Measurements from ENCODE around the gene SNF8.

The SNF8 gene

GRCh38 chr17:48944515-48945260 is at the start of gene SNF8:
Gene SNF8 (minus strand): TSS chr17:48944842. CDS start chr17:48944734, 108 bp downstream.
- Mint-ChIP-seq H3K27me3 (peaks cover 4% of the 10 kb centered on the region), H3K4me3 (peak within 1 kb of the TSS; percentile 99), H3K27ac (peak within 1 kb of the TSS; percentile 99), H3K4me1 (peaks cover 24% of the 10 kb centered on the region), H3K36me3 (peaks cover 9% of the 10 kb centered on the region), H3K9me3 (no peaks in the 10 kb centered on the region)
- DNase-seq, result peak; percentile 96
- CTCF ChIA-PET, result interaction anchor here (0.7 kb wide), 1 partner anchor 88 kb away, joined by 3 read pairs; no protein-coding TSS in a partner anchor

GRCh38 chr17:48993951-48994350 is 49.3 kb upstream of the SNF8 start:
- Mint-ChIP-seq H3K9me3 (no peaks in the 10 kb centered on the region), H3K36me3 (peaks cover 1% of the 10 kb centered on the region), H3K27ac (no peak overlapping the region), H3K4me1 (peaks cover 32% of the 10 kb centered on the region), H3K27me3 (peaks cover 79% of the 10 kb centered on the region), H3K4me3 (no peak overlapping the region)
- CTCF ChIA-PET, result no interaction called here
- DNase-seq, result no peak

GRCh38 chr17:48993305-48993704 is 48.7 kb upstream of the SNF8 start:
- CTCF ChIA-PET, result no interaction called here
- Mint-ChIP-seq H3K4me1 (peaks cover 27% of the 10 kb centered on the region), H3K36me3 (peaks cover 1% of the 10 kb centered on the region), H3K4me3 (no peak overlapping the region), H3K27ac (no peak overlapping the region), H3K27me3 (peaks cover 79% of the 10 kb centered on the region), H3K9me3 (no peaks in the 10 kb centered on the region)
- no peak for DNase-seq

GRCh38 chr17:48992444-48992843 is 47.8 kb upstream of the SNF8 start:
- Mint-ChIP-seq H3K4me3 (no peak overlapping the region), H3K27ac (no peak overlapping the region), H3K36me3 (peaks cover 1% of the 10 kb centered on the region), H3K27me3 (peaks cover 70% of the 10 kb centered on the region), H3K9me3 (no peaks in the 10 kb centered on the region), H3K4me1 (peaks cover 19% of the 10 kb centered on the region)
- CTCF ChIA-PET, result no interaction called here
- DNase-seq, result no peak

- no peaks in the 10 kb centered on the region for H3K9me3 Mint-ChIP-seq
- H3K36me3 Mint-ChIP-seq, result no peaks in the 10 kb centered on the region
- peaks cover 7% of the 10 kb centered on the region for H3K4me1 Mint-ChIP-seq
- CTCF ChIA-PET, result no interaction called here
- peaks cover 56% of the 10 kb centered on the region for H3K27me3 Mint-ChIP-seq
- no peak overlapping the region for H3K4me3 Mint-ChIP-seq
- no peak for DNase-seq
- H3K27ac Mint-ChIP-seq, result no peak overlapping the region
Observed at GRCh38 chr17:48990882-48991357, 46.3 kb upstream of the SNF8 start.

- Mint-ChIP-seq H3K27ac (no peak overlapping the region), H3K4me3 (no peak overlapping the region), H3K36me3 (no peaks in the 10 kb centered on the region), H3K9me3 (no peaks in the 10 kb centered on the region), H3K27me3 (peaks cover 55% of the 10 kb centered on the region), H3K4me1 (no peaks in the 10 kb centered on the region)
- no peak for DNase-seq
- CTCF ChIA-PET, result interaction anchor here (1.1 kb wide), 1 partner anchor 43 kb away, joined by 3 read pairs; no protein-coding TSS in a partner anchor
Observed at GRCh38 chr17:48989100-48989499, 44.5 kb upstream of the SNF8 start.

- no peak for DNase-seq
- Mint-ChIP-seq H3K36me3 (no peaks in the 10 kb centered on the region), H3K4me1 (no peaks in the 10 kb centered on the region), H3K27me3 (peaks cover 54% of the 10 kb centered on the region), H3K27ac (no peak overlapping the region), H3K9me3 (peaks cover 5% of the 10 kb centered on the region), H3K4me3 (no peak overlapping the region)
- CTCF ChIA-PET, result no interaction called here
Observed at GRCh38 chr17:48985436-48986245, 41.0 kb upstream of the SNF8 start.

GRCh38 chr17:48981927-48982539 is 37.4 kb upstream of the SNF8 start:
- H3K27ac Mint-ChIP-seq, result no peak overlapping the region
- no peaks in the 10 kb centered on the region for H3K36me3 Mint-ChIP-seq
- DNase-seq, result no peak
- CTCF ChIA-PET, result no interaction called here
- no peaks in the 10 kb centered on the region for H3K4me1 Mint-ChIP-seq
- H3K4me3 Mint-ChIP-seq, result no peak overlapping the region
- H3K27me3 Mint-ChIP-seq, result peaks cover 47% of the 10 kb centered on the region
- H3K9me3 Mint-ChIP-seq, result peaks cover 5% of the 10 kb centered on the region

GRCh38 chr17:48973806-48974205 is 29.2 kb upstream of the SNF8 start:
- no peaks in the 10 kb centered on the region for H3K9me3 Mint-ChIP-seq
- CTCF ChIA-PET, result no interaction called here

GRCh38 chr17:48972749-48973097 is 28.1 kb upstream of the SNF8 start:
- DNase-seq, result no peak
- Mint-ChIP-seq H3K4me1 (no peaks in the 10 kb centered on the region), H3K4me3 (no peak overlapping the region), H3K27me3 (peaks cover 69% of the 10 kb centered on the region), H3K36me3 (no peaks in the 10 kb centered on the region), H3K27ac (no peak overlapping the region), H3K9me3 (no peaks in the 10 kb centered on the region)
- CTCF ChIA-PET, result no interaction called here

More at GRCh38 chr17:48973806-48974205, 29.2 kb upstream of the SNF8 start:
- DNase-seq, result no peak
- Mint-ChIP-seq H3K27me3 (peaks cover 60% of the 10 kb centered on the region), H3K4me1 (no peaks in the 10 kb centered on the region), H3K4me3 (no peak overlapping the region), H3K36me3 (no peaks in the 10 kb centered on the region), H3K27ac (no peak overlapping the region)

- no peak overlapping the region for H3K4me3 Mint-ChIP-seq
- H3K27ac Mint-ChIP-seq, result no peak overlapping the region
- H3K27me3 Mint-ChIP-seq, result peaks cover 80% of the 10 kb centered on the region
- no peaks in the 10 kb centered on the region for H3K9me3 Mint-ChIP-seq
- H3K4me1 Mint-ChIP-seq, result no peaks in the 10 kb centered on the region
- CTCF ChIA-PET, result interaction anchor here (1.6 kb wide), 1 partner anchor 9 kb away, joined by 5 read pairs; no protein-coding TSS in a partner anchor
- no peak for DNase-seq
- no peaks in the 10 kb centered on the region for H3K36me3 Mint-ChIP-seq
Observed at GRCh38 chr17:48970865-48971687, 26.4 kb upstream of the SNF8 start.

- peaks cover 77% of the 10 kb centered on the region for H3K27me3 Mint-ChIP-seq
- CTCF ChIA-PET, result interaction anchor here (1.6 kb wide), 1 partner anchor 8 kb away, joined by 5 read pairs; no protein-coding TSS in a partner anchor
- H3K27ac Mint-ChIP-seq, result no peak overlapping the region
- H3K9me3 Mint-ChIP-seq, result no peaks in the 10 kb centered on the region
- DNase-seq, result no peak
- H3K4me1 Mint-ChIP-seq, result no peaks in the 10 kb centered on the region
- no peaks in the 10 kb centered on the region for H3K36me3 Mint-ChIP-seq
- no peak overlapping the region for H3K4me3 Mint-ChIP-seq
Observed at GRCh38 chr17:48970224-48970623, 25.6 kb upstream of the SNF8 start.

- no peak overlapping the region for H3K27ac Mint-ChIP-seq
- no peak overlapping the region for H3K4me3 Mint-ChIP-seq
- H3K9me3 Mint-ChIP-seq, result no peaks in the 10 kb centered on the region
- H3K4me1 Mint-ChIP-seq, result no peaks in the 10 kb centered on the region
- DNase-seq, result no peak
- CTCF ChIA-PET, result interaction anchor here (1.0 to 1.2 kb wide), 3 partner anchors 9 to 83 kb away, joined by 3 to 5 read pairs (median 4); no protein-coding TSS in a partner anchor
- no peaks in the 10 kb centered on the region for H3K36me3 Mint-ChIP-seq
- peaks cover 53% of the 10 kb centered on the region for H3K27me3 Mint-ChIP-seq
Observed at GRCh38 chr17:48961516-48962233, 17.0 kb upstream of the SNF8 start.

Measured in activated naive CD4-positive, alpha-beta T cell treated with anti-CD3 and anti-CD28 coated beads, Interleukin-2, amount 10 ng/mL, durations not matched to agents 7 days and 5 days (primary cell).